Mesothelial cell of epicardium (in vitro differentiated cells): ENCODE data around the gene SCYGR4. TPM values are rescaled to one million over a fixed set of nuclear protein-coding genes. Genes with fewer than 3 reads are reported as not detected.
A peak's percentile ranks its signal among the peaks of the same experiment; 100 is the strongest.

Source experiments
- DNase-seq, 2 experiments: peaks; one replicate each; pipeline ENCODE4 v3.0.0; 2021; ENCODE audit warnings: low spot score in 2 of 2; ENCODE audit not compliant: unreplicated experiment in 2 of 2
- H3K27ac Mint-ChIP-seq: 2 replicates; pipeline ENCODE4 v1.8.0; 2021; ENCODE audit warnings: mixed read lengths
- H3K27me3 Mint-ChIP-seq: 2 replicates; pipeline ENCODE4 v1.8.0; 2021; ENCODE audit warnings: low read depth, mixed read lengths
- H3K36me3 Mint-ChIP-seq: 2 replicates; pipeline ENCODE4 v1.8.0; 2021; ENCODE audit warnings: mixed read lengths
- H3K4me1 Mint-ChIP-seq: 2 replicates; pipeline ENCODE4 v1.8.0; 2021; ENCODE audit warnings: mixed read lengths
- H3K4me3 Mint-ChIP-seq: 2 replicates; pipeline ENCODE4 v1.8.0; 2021; ENCODE audit warnings: mild to moderate bottlenecking, moderate library complexity, mixed read lengths
- H3K9me3 Mint-ChIP-seq: 2 replicates; pipeline ENCODE4 v1.8.0; 2021; ENCODE audit warnings: mixed read lengths
- total RNA-seq: library from RNA; stranded (reverse); gene quantifications from 3 replicates; pipeline ENCODE4 v1.2.1, GENCODE V29; 2021
- TF ChIP-seq, protein P1 (sequence below): fragments of 200-600 bp; sonication (generic); IDR thresholded peaks from one replicate; pipeline ENCODE4 v1.5.0; 2021; ENCODE audit warnings: antibody characterized with exemption; ENCODE audit not compliant: unreplicated experiment

SCYGR4 gene
- total RNA-seq, 1 donor from 2014 or later, result not detected

DNA sequence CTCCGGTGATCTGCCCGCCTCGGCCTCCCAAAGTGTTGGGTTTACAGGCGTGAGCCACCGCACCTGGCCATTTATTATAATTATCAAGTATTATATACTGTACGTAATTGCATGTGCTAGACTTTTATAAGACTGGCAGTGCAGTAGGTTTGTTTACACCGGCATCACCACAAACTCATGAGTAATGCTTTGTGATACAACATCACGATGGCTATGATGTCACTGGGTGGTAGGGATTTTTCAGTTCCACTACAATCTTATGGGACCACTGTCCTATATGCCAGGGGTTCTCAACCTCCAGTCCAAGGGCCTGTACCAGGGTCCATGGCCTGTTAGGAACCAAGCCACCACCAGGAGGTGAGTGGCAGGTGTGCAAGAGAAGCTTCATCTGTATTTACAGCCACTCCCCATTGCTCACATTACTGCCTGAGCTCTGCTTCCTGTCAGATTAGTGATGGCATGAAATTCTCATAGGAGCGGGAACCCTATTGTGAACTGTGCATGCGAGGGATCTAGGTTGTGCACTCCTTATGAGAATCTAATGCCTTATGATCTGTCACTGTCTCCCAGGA lies 9.4 kb downstream of the SCYGR4 start:
- Mint-ChIP-seq H3K27ac (no peak overlapping the region), H3K4me3 (no peak overlapping the region), H3K36me3 (no peaks in the 10 kb centered on the region), H3K4me1 (peaks cover 9% of the 10 kb centered on the region), H3K27me3 (no peaks in the 10 kb centered on the region), H3K9me3 (no peaks in the 10 kb centered on the region)
- TF ChIP-seq, protein P1, sequence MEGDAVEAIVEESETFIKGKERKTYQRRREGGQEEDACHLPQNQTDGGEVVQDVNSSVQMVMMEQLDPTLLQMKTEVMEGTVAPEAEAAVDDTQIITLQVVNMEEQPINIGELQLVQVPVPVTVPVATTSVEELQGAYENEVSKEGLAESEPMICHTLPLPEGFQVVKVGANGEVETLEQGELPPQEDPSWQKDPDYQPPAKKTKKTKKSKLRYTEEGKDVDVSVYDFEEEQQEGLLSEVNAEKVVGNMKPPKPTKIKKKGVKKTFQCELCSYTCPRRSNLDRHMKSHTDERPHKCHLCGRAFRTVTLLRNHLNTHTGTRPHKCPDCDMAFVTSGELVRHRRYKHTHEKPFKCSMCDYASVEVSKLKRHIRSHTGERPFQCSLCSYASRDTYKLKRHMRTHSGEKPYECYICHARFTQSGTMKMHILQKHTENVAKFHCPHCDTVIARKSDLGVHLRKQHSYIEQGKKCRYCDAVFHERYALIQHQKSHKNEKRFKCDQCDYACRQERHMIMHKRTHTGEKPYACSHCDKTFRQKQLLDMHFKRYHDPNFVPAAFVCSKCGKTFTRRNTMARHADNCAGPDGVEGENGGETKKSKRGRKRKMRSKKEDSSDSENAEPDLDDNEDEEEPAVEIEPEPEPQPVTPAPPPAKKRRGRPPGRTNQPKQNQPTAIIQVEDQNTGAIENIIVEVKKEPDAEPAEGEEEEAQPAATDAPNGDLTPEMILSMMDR, result no peak
- DNase-seq, result no peak

GRCh38 chr2:227627769-227628168 lies 10.5 kb downstream of the SCYGR4 start:
- H3K4me3 Mint-ChIP-seq, result no peak overlapping the region
- H3K27me3 Mint-ChIP-seq, result no peaks in the 10 kb centered on the region
- no peak for DNase-seq
- H3K9me3 Mint-ChIP-seq, result no peaks in the 10 kb centered on the region
- H3K36me3 Mint-ChIP-seq, result no peaks in the 10 kb centered on the region
- TF ChIP-seq, protein P1, result no peak
- no peak overlapping the region for H3K27ac Mint-ChIP-seq
- H3K4me1 Mint-ChIP-seq, result peaks cover 9% of the 10 kb centered on the region

DNA sequence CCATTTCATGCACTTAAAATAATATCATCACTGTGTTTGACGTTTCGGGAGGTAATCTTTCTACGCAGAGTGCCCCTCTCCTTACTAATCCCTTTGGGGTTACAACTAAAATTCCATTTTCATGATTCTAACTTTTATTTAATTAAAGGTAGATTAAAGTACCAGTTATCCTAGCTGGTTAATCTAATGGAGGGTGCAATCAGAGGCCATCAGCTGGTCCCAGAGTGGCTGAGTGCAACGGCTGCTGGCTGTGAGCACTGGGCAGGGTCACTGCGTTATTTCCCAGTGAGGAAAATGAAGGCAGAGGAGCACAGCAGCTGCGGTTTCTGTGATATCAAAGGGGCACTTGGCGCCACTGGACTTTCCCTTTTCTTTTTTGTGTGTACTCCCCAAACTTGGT lies 12.1 kb downstream of the SCYGR4 start:
- H3K36me3 Mint-ChIP-seq, result no peaks in the 10 kb centered on the region
- H3K27me3 Mint-ChIP-seq, result no peaks in the 10 kb centered on the region
- no peak overlapping the region for H3K4me3 Mint-ChIP-seq
- TF ChIP-seq, protein P1, result no peak
- peak overlapping the region; percentile 80 for H3K27ac Mint-ChIP-seq
- no peaks in the 10 kb centered on the region for H3K9me3 Mint-ChIP-seq
- peaks cover 9% of the 10 kb centered on the region for H3K4me1 Mint-ChIP-seq
- no peak for DNase-seq

DNA sequence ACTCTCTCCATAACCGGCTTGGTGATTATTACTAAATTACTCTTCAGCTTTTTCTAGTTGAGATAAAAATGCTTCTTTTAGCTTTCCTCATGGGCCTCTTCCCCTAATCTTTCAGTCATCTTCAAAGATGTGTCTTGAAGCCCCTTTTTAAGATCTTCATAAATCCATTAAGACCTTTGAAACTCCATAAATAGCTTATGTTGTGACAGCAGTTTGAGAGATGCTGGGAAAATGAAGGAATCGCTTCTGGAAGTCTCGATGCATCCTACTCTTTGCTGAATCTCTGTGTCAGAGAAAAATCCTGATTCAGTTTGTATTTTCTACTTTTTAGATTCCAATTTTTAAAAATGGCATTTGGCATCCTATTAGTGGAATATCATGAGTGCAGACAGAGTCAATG lies 13.0 kb downstream of the SCYGR4 start:
- Mint-ChIP-seq H3K27me3 (no peaks in the 10 kb centered on the region), H3K4me1 (peaks cover 9% of the 10 kb centered on the region)

GRCh38 chr2:227632827-227633226 lies 15.5 kb downstream of the SCYGR4 start:
- Mint-ChIP-seq H3K4me3 (no peak overlapping the region), H3K4me1 (peaks cover 9% of the 10 kb centered on the region), H3K9me3 (no peaks in the 10 kb centered on the region), H3K36me3 (no peaks in the 10 kb centered on the region), H3K27me3 (no peaks in the 10 kb centered on the region), H3K27ac (no peak overlapping the region)
- no peak for DNase-seq
- TF ChIP-seq, protein P1, result no peak

More for the DNA sequence above, 13.0 kb downstream of the SCYGR4 start:
- Mint-ChIP-seq H3K36me3 (no peaks in the 10 kb centered on the region), H3K4me3 (no peak overlapping the region), H3K27ac (peak overlapping the region; percentile 80), H3K9me3 (no peaks in the 10 kb centered on the region)
- no peak for DNase-seq
- TF ChIP-seq, protein P1, result no peak

GRCh38 chr2:227634201-227634600 lies 16.9 kb downstream of the SCYGR4 start:
- TF ChIP-seq, protein P1, result no peak
- H3K27ac Mint-ChIP-seq, result no peak overlapping the region

More at GRCh38 chr2:227634201-227634600, 16.9 kb downstream of the SCYGR4 start:
- Mint-ChIP-seq H3K36me3 (no peaks in the 10 kb centered on the region), H3K27me3 (no peaks in the 10 kb centered on the region), H3K4me1 (peaks cover 9% of the 10 kb centered on the region), H3K9me3 (no peaks in the 10 kb centered on the region), H3K4me3 (no peak overlapping the region)
- DNase-seq, result no peak
